ENCODE data around the gene DNAJC11.

Gene DNAJC11

DNA sequence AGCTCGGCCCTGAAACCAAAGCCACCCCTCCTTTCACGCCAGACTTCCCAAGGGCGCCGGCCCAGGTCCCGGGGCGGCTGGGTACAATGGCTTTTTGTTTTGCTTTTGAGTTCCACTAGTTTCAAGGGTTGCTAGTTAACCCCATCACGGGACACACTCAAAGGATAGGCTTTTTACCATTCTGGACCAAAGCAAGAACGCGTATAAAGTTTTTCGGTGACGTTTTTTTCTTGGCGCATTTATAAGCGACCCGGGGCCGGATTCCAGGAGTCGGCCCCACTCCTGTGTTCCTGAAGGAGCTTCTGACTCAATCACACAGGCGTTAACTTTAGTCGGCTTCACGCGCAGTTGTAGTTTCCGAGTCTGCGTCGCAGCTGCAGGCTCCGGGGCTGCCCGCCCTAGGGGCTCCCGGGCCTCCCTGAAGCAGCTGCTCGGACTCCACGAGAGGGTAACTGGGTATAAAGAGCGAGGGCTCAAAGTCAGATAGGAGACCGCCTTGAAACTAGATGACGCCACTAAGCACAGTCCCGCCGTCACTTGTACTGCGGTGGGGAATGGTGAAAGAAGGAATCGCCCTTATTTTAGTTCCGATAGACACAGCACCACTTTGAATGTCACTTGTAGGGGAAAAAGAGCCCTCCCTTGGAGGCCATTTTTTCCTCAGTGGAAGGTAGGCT, 98.2 kb downstream of the DNAJC11 start:
- Histone ChIP-seq H3K36me3 (replicated peaks; ENCODE audit: low read depth, low read length) (peaks cover 6% of the 10 kb centered on the region), H3K79me2 (ENCODE audit: low read length) (peaks cover 40% of the 10 kb centered on the region), H4K20me1 (ENCODE audit: insufficient read depth, low read length) (peaks cover 23% of the 10 kb centered on the region), H2AFZ (ENCODE audit: low read depth, low read length) (peak overlapping the region; percentile 91), H3K27me3 (ENCODE audit: low read depth, low read length) (no peaks in the 10 kb centered on the region), H3K27ac (ENCODE audit: low read length) (peak overlapping the region; percentile 98), H3K9ac (ENCODE audit: low read length) (peak overlapping the region; percentile 89), H3K4me3 (ENCODE audit: low read length) (peak overlapping the region; percentile 90), H3K4me2 (ENCODE audit: low read length) (peak overlapping the region; percentile 96), H3K4me1 (ENCODE audit: low read length) (peaks cover 25% of the 10 kb centered on the region), H3K9me3 (ENCODE audit: insufficient read depth, low read length) (no peaks in the 10 kb centered on the region)
- TF ChIP-seq, protein P1, sequence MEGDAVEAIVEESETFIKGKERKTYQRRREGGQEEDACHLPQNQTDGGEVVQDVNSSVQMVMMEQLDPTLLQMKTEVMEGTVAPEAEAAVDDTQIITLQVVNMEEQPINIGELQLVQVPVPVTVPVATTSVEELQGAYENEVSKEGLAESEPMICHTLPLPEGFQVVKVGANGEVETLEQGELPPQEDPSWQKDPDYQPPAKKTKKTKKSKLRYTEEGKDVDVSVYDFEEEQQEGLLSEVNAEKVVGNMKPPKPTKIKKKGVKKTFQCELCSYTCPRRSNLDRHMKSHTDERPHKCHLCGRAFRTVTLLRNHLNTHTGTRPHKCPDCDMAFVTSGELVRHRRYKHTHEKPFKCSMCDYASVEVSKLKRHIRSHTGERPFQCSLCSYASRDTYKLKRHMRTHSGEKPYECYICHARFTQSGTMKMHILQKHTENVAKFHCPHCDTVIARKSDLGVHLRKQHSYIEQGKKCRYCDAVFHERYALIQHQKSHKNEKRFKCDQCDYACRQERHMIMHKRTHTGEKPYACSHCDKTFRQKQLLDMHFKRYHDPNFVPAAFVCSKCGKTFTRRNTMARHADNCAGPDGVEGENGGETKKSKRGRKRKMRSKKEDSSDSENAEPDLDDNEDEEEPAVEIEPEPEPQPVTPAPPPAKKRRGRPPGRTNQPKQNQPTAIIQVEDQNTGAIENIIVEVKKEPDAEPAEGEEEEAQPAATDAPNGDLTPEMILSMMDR (IDR thresholded peaks at IDR 0.05; ENCODE audit: low read depth, low read length): no peak
- no peak for TF ChIP-seq EZH2phosphoT487 (IDR thresholded peaks at IDR 0.05; ENCODE audit: low read depth)

DNA sequence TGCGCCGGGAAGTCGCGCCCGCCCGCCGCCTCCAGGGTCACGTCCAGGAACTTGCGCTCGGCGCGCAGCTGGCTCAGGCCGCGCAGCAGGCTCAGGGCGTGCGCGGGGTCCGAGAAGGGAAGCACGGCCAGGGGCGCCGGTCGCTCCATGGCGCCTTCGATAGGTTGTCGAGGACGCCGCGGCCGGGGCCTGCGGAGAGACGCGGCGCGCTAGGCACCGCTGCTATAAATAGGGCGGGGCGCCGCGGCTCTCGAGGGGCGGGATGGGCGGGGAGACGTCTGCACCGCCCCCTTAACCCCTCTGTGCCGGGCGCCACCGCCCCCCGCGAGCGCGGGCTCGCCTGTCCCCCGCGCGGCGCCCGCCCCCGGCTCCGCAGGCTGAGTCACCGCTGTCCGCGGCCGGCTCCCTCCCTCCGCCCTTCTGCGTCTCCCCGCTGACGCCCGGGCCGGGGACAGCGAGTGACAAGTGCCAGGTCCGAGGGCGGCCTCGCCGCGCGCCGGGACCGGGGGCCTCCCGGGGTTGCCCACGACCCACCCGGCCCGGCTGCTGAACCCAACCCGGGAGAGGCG, 98.9 kb downstream of the DNAJC11 start, which contains the start of gene KLHL21:
Gene KLHL21, minus strand, starts transcription at position 201 of the 569 bp plus-strand sequence. Its CDS starts 52 bp downstream, at position 149.
- Histone ChIP-seq H3K4me2 (ENCODE audit: low read length) (peak within 1 kb of the TSS; percentile 99), H3K79me2 (ENCODE audit: low read length) (peaks cover 44% of the 10 kb centered on the region), H3K9ac (ENCODE audit: low read length) (peak within 1 kb of the TSS; percentile 89), H4K20me1 (ENCODE audit: insufficient read depth, low read length) (peaks cover 23% of the 10 kb centered on the region), H3K36me3 (replicated peaks; ENCODE audit: low read depth, low read length) (peaks cover 9% of the 10 kb centered on the region), H3K27ac (ENCODE audit: low read length) (peak within 1 kb of the TSS; percentile 98), H3K27me3 (ENCODE audit: low read depth, low read length) (no peaks in the 10 kb centered on the region), H3K4me3 (ENCODE audit: low read length) (peak within 1 kb of the TSS; percentile 90), H3K4me1 (ENCODE audit: low read length) (peaks cover 25% of the 10 kb centered on the region), H2AFZ (ENCODE audit: low read depth, low read length) (peak within 1 kb of the TSS; percentile 91), H3K9me3 (ENCODE audit: insufficient read depth, low read length) (no peaks in the 10 kb centered on the region)
- TF ChIP-seq EZH2phosphoT487 (IDR thresholded peaks at IDR 0.05; ENCODE audit: low read depth): no peak
- TF ChIP-seq, protein P1 (IDR thresholded peaks at IDR 0.05; ENCODE audit: low read depth, low read length): no peak

DNA sequence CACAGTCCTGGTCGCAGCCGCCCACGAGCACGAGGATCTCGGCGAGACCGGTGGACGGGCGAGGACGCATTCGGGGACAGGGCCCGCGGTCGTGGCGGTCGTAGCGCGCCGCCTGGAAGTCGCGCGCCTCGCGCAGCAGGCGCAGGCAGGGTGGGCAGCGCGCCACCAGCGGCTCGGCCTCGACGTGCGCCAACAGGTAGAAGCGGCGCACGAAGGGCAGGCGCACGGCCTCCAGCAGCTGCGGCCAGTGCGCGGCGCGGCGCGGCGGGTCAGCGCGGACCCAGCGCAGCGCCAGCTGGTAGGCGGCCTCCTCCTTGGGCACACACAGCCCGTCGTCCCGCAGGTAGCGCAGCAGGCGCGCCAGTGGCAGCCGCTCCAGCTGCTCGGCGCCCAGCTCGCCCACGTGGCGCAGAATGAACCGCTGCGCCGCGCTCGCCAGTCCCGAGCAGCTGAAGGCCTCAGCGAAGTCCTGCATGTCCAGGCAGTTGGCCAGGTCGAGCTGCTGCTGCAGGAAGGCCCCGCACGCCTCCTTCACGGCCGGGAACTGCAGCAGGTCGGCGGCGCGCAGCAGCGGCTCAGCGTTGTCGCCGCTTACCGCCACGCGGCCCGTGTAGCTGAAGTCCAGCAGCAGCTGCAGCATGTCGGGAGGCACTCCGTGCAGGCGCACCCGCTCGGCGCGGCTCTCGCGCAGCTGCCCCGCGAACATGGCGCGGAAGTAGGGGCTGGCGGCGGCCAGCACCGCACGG, 99.5 kb downstream of the DNAJC11 start:
- peak overlapping the region; percentile 99 for H3K4me2 ChIP-seq (ENCODE audit: low read length)
- H2AFZ ChIP-seq (ENCODE audit: low read depth, low read length): peak overlapping the region; percentile 25; the same call in 1 of the 2 replicates
- peak overlapping the region; percentile 73 for H3K9ac ChIP-seq (ENCODE audit: low read length)
- peak overlapping the region; percentile 90 for H3K4me3 ChIP-seq (ENCODE audit: low read length)
- peaks cover 24% of the 10 kb centered on the region for H4K20me1 ChIP-seq (ENCODE audit: insufficient read depth, low read length)
- no peaks in the 10 kb centered on the region for H3K9me3 ChIP-seq (ENCODE audit: insufficient read depth, low read length)
- H3K4me1 ChIP-seq (ENCODE audit: low read length): peaks cover 25% of the 10 kb centered on the region
- no peaks in the 10 kb centered on the region for H3K27me3 ChIP-seq (ENCODE audit: low read depth, low read length)
- peak overlapping the region; percentile 61 for H3K27ac ChIP-seq (ENCODE audit: low read length)
- peaks cover 51% of the 10 kb centered on the region for H3K79me2 ChIP-seq (ENCODE audit: low read length)
- H3K36me3 ChIP-seq (replicated peaks; ENCODE audit: low read depth, low read length): peaks cover 15% of the 10 kb centered on the region
- TF ChIP-seq, protein P1 (IDR thresholded peaks at IDR 0.05; ENCODE audit: low read depth, low read length): no peak
- TF ChIP-seq EZH2phosphoT487 (IDR thresholded peaks at IDR 0.05; ENCODE audit: low read depth): no peak
